GM12864 (cell line): ENCODE measurements around the gene ZSWIM3.

Experiments
- DNase-seq: peaks from one replicate; pipeline ENCODE4 v3.0.0-alpha.2; 2011; ENCODE audit warnings: low read depth
- H3K4me3 ChIP-seq: 2 replicates; pipeline ENCODE4 v1.5.1; 2011; ENCODE audit warnings: mild to moderate bottlenecking, low read depth, low read length, control low read depth
- TF ChIP-seq, protein P1 (sequence below): IDR thresholded peaks from 2 replicates; pipeline ENCODE4 v1.5.1; 2011; ENCODE audit warnings: low read depth, mild to moderate bottlenecking, moderate library complexity, low read length, control low read depth, inconsistent platforms; ENCODE audit errors: missing control alignments

ZSWIM3 gene

DNA sequence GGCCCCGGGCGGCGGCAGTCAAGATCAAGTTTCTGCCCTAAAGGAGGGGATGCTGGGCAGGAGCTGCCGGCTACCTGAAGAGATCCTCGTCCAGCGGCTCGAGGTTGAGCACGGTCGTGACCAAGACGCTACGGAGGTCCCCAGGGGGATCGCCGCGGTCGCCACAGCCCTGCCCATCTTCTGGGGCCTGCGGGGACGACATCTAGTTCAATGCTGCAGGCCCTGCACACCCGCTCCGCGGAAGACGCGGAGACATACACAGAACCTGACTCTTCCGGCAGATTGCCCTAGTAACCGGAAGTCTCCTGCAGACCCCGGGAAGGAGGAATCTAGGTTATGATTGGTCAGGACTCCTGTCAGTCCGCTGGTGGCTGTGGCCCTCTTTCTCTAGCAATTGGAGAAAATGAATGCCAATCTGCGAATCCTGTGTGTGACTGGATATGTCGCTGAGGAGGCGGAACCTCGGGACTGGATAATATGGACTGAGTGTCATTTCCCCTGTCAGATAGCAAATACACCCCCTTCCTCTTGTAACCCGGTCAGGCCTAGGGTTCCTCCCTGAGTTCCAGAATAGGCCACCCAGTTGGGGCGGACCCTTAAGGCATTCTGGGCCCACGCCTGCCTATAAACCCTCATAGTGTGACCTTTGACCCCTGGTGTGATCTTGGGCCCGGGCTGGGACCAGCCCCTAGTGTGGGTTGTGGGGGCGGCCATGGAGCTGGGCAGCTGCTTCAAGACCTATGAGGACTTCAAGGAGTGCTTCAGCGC lies at the start of gene ZSWIM3, which contains the start of gene ACOT8:
Gene ZSWIM3, plus strand, starts transcription at position 501 of the 768 bp plus-strand sequence. Its CDS starts 212 bp downstream, at position 713.
Gene ACOT8, minus strand, starts transcription at position 279 of the 768 bp plus-strand sequence. Its CDS starts 77 bp downstream, at position 202.
- peak; percentile 100 for DNase-seq
- H3K4me3 ChIP-seq = peak within 1 kb of the TSS; percentile 97
- TF ChIP-seq, protein P1, sequence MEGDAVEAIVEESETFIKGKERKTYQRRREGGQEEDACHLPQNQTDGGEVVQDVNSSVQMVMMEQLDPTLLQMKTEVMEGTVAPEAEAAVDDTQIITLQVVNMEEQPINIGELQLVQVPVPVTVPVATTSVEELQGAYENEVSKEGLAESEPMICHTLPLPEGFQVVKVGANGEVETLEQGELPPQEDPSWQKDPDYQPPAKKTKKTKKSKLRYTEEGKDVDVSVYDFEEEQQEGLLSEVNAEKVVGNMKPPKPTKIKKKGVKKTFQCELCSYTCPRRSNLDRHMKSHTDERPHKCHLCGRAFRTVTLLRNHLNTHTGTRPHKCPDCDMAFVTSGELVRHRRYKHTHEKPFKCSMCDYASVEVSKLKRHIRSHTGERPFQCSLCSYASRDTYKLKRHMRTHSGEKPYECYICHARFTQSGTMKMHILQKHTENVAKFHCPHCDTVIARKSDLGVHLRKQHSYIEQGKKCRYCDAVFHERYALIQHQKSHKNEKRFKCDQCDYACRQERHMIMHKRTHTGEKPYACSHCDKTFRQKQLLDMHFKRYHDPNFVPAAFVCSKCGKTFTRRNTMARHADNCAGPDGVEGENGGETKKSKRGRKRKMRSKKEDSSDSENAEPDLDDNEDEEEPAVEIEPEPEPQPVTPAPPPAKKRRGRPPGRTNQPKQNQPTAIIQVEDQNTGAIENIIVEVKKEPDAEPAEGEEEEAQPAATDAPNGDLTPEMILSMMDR = no peak

DNA sequence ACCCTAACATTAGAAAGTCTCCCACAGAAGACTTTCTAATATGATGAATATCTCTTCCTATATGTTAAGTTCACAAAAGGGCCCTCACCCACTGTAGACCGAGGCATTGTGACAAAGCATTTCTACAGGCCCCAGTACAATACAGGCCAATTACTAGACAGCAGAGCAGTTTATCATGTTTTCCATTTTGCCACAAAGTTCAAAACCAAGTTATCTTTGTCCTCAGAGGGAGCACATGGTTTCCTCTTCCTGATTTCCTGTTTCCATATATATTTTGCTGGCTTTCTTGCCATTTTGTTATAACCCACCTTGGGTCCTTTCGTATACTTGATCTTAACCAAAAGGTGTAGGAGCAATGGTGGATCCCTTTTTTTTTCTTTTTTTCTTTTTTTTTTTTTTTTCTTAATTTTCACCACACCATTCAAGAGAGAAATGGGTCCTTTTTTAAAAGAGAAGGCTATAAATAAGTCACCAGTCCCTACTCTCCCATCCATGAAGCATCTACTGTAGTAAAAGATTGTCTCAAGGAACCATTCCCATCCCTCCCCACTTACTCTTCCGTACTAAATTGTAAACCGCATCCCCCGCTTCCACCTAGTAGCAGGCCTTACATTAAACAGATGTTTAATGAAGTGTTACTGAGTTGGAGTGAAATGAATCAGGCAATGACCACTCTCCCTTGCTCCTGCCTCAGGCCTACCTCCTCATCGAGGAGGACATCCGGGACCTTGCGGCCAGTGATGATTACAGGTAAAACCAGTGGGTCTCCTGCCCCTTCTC lies 47.0 kb upstream of the ZSWIM3 start:
- no peak overlapping the region for H3K4me3 ChIP-seq
- TF ChIP-seq, protein P1 = no peak
- no peak for DNase-seq

DNA sequence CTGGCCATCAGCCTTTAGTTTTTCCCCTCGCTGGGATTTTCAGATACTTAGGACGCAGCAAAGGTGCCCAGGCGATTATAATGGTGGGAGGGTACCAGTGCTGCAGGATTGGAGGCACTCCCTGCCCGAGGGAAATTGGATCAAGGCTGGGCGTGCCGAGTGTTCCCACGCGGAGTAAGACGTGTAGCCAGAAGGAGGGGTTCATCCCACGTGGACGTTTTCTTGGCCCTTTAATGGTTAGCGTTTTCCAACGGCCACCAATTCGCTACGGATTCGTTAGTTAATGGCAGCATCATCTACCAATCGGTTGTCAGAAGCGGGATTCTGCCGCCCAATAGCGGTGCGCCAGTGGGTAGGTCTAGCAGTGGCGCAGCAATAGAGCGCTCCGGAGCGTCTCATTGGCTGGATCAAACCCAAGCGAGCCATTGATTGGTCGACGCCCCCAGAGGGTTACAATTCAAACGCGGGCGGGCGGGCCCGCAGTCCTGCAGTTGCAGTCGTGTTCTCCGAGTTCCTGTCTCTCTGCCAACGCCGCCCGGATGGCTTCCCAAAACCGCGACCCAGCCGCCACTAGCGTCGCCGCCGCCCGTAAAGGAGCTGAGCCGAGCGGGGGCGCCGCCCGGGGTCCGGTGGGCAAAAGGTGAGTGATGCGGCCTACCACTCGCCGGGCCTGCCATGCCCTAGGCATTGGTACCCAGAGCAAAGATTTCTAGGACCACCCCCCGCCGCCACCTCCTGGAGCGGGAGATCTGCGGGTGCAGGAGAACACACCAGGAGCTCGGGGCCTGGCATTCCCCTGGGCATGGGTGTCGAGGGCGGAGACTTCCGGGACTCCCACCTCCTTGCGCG lies 45.0 kb upstream of the ZSWIM3 start, which contains the start of gene UBE2C:
Gene UBE2C, plus strand, starts transcription at position 488 of the 849 bp plus-strand sequence. Its CDS starts 52 bp downstream, at position 540.
- peak within 1 kb of the TSS; percentile 75 for H3K4me3 ChIP-seq
- DNase-seq = peak; percentile 98
- TF ChIP-seq, protein P1 = no peak

DNA sequence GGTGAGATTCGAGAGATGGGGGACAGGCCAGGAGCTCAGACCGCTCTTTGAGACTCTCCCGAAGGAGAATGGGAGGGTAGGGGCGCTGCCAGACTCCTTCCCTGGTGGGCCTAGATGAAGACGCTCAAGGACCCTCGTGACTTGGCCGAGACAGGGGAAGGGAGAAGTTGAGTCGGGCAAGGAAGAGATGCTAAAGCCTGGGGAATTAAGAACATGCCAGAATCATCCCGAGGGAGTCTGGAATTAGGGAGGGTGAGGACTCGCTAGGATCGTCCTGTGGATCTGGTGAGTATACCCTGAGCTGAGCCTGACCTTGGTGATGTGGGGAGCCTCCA lies 44.4 kb upstream of the ZSWIM3 start:
- no peak for DNase-seq
- H3K4me3 ChIP-seq = peak overlapping the region; percentile 75
- TF ChIP-seq, protein P1 = no peak

DNA sequence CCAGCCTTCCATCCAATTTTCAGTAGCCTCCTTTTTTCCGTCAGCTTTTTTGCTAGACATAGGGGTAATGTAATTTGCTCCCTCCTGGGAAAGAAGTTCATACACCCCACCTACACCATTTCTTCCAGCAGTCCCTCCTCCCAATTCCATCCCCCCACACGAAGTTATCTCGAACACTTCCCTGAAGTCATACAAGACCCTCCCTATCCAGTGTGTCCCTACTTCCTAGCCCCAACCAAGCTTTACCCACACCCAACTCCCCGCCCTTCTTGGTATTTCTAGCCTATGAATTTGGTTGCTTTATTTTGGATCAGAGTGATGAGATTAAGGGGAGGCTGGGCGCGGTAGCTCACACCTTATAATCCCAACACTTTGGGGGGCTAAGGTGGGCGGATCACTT lies 43.9 kb upstream of the ZSWIM3 start:
- TF ChIP-seq, protein P1 = no peak
- peak overlapping the region; percentile 75 for H3K4me3 ChIP-seq
- no peak for DNase-seq

DNA sequence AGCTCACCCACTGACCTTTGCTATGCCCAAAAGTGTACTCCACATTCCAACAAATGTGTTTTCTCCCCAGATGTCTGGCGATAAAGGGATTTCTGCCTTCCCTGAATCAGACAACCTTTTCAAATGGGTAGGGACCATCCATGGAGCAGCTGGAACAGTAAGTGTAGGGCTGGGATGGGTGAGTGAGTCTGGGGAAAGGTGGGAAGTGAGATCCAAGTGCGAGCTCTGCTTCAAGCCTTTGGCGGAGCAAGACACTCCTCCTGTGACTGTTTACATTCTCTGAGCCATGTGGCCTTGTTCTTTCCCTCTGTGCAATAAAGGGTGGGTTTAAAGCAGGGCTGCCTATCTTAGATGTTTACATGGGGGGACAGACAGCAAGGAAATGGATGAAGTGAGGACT lies 43.1 kb upstream of the ZSWIM3 start:
- H3K4me3 ChIP-seq = no peak overlapping the region; the same call in 1 of the 2 replicates
- TF ChIP-seq, protein P1 = no peak
- no peak for DNase-seq
